ENCODE results near the gene OSM. TPM values are rescaled to one million over a fixed set of nuclear protein-coding genes. Genes with fewer than 3 reads are reported as not detected.
"Not testable (repeated sequence)": the region's sequence is repeated elsewhere in the genome, so short reads cannot be mapped to it uniquely, and the experiment has no call there.

The OSM gene
- total RNA-seq, 6 donors from 2014 or later, result 0.98 to 11.7 (median 5.1) TPM

DNA sequence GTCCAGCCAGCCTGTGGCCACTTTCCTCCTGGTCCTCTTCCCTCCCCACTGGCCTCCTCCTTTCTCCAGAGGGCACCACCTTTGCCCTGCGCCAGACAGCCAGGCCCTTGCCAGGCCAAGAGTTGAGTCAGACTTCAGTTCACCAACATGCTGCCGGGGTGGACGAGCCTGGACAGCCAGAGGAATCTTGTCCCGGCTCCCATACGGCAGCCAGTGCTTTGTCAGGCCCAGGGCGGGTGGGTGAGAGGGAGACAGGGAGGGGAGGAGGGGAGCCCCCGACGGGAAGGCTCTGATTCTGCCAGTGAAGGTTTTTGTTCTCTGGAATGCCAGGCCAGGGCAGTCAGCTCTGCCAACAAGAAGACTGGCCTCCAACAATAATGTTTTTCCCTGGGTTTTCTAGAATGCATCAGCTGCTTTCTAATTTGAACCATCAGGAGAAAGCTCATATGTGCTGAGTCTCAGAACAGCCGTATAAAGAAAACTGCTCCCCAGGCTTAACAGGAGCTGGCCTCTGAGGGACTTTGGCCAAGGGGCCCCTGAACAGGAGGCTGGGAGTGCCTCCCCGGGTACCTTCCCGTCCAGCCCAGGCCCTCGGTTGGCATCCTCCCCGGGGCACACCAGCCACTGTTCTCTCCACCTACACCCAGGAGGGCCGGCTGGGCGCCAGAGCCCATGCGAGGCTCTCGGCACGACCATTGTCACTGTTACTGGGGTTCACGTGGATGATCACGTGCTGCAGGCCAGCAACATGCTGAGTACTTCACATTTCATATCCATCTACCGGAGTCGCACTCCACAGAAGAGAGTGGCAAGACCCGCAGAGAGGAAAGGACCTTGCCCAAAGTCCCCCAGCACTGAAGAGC lies 48.7 kb downstream of the OSM start:
- H3K27ac ChIP-seq, result no peak overlapping the region
- peaks cover 5 to 8% (median 7%) of the 10 kb centered on the region in 4 donors for H3K4me1 ChIP-seq
- ATAC-seq (ENCODE audit: low FRiP score in 2 of 2), result no peak
- WGBS, 2 donors, result 85 to 92% methylated on average over 10 to 21 of the region's 23 CpGs
- H3K9me3 ChIP-seq, result no peaks in the 10 kb centered on the region
- H3K4me3 ChIP-seq, result no peak overlapping the region
- no peak for TF ChIP-seq EP300 (IDR thresholded peaks at IDR 0.05)
- TF ChIP-seq, protein P1, sequence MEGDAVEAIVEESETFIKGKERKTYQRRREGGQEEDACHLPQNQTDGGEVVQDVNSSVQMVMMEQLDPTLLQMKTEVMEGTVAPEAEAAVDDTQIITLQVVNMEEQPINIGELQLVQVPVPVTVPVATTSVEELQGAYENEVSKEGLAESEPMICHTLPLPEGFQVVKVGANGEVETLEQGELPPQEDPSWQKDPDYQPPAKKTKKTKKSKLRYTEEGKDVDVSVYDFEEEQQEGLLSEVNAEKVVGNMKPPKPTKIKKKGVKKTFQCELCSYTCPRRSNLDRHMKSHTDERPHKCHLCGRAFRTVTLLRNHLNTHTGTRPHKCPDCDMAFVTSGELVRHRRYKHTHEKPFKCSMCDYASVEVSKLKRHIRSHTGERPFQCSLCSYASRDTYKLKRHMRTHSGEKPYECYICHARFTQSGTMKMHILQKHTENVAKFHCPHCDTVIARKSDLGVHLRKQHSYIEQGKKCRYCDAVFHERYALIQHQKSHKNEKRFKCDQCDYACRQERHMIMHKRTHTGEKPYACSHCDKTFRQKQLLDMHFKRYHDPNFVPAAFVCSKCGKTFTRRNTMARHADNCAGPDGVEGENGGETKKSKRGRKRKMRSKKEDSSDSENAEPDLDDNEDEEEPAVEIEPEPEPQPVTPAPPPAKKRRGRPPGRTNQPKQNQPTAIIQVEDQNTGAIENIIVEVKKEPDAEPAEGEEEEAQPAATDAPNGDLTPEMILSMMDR (IDR thresholded peaks at IDR 0.05), result no peak
- TF ChIP-seq POLR2AphosphoS5 (IDR thresholded peaks at IDR 0.05), result no peak
- TF ChIP-seq POLR2A (IDR thresholded peaks at IDR 0.05), result no peak
- no peaks in the 10 kb centered on the region for H3K27me3 ChIP-seq
- H3K36me3 ChIP-seq, result no peaks in the 10 kb centered on the region
- peak in 1 of 2 donors; percentile 75 for DNase-seq

DNA sequence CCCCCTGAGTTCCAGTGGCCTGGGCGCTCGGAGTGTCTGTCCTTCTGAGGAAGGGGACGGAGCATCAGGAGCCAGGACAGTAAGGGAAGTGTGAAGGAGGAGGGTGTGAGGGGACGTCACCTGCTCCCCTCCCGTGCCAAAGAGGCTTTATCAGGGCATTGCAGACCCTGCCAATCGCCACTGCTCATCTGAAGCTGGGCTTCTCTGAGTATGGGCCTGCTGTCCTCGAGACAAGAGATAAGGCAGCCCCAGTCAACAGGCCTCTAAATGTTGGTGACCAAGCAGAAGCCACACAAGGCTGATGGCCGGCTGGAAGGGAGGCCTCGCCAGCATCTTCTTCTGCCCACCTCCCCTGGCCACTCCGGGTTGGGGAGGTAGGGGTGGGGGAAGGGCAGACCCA lies 49.9 kb downstream of the OSM start:
- Histone ChIP-seq H3K27me3 (no peaks in the 10 kb centered on the region), H3K4me1 (peaks cover 14 to 19% (median 17%) of the 10 kb centered on the region in 4 donors), H3K4me3 (no peak overlapping the region), H3K36me3 (no peaks in the 10 kb centered on the region), H3K27ac (no peak overlapping the region), H3K9me3 (no peaks in the 10 kb centered on the region)
- ATAC-seq (ENCODE audit: low FRiP score in 2 of 2), result no peak
- 81 to 85% methylated on average over 9 to 10 of the region's 10 CpGs for WGBS, 2 donors
- no peak for DNase-seq
- TF ChIP-seq POLR2AphosphoS5 (IDR thresholded peaks at IDR 0.05), result no peak
- TF ChIP-seq POLR2A (IDR thresholded peaks at IDR 0.05), result no peak
- no peak for TF ChIP-seq EP300 (IDR thresholded peaks at IDR 0.05)
- TF ChIP-seq, protein P1 (IDR thresholded peaks at IDR 0.05), result no peak

DNA sequence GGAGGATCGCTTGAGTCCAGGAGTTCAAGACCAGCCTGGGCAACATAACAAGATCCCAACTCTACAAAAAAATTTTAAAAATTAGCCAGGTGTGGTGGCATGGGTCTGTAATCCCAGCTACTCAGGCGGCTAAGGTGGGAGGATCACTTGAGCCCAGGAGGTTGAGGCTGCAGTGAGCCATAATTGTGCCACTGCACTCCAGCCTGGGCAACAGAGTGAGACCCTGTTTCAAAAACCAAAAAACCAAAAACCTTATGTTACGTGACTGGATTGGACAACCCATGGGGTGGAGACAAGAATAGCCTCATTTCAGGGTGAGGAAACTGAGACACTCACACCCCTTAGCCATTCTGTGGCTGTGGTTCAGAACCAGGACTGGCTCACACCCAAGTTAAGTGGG lies 50.4 kb downstream of the OSM start:
- H3K27me3 ChIP-seq; H3K9me3 ChIP-seq; H3K27ac ChIP-seq; DNase-seq; H3K36me3 ChIP-seq; H3K4me3 ChIP-seq; ATAC-seq (ENCODE audit: low FRiP score in 2 of 2): not testable (repeated sequence)
- peaks cover 14 to 19% (median 17%) of the 10 kb centered on the region in 4 donors for H3K4me1 ChIP-seq
- 89 to 100% methylated on average over 3 of the region's 3 CpGs for WGBS, 2 donors

DNA sequence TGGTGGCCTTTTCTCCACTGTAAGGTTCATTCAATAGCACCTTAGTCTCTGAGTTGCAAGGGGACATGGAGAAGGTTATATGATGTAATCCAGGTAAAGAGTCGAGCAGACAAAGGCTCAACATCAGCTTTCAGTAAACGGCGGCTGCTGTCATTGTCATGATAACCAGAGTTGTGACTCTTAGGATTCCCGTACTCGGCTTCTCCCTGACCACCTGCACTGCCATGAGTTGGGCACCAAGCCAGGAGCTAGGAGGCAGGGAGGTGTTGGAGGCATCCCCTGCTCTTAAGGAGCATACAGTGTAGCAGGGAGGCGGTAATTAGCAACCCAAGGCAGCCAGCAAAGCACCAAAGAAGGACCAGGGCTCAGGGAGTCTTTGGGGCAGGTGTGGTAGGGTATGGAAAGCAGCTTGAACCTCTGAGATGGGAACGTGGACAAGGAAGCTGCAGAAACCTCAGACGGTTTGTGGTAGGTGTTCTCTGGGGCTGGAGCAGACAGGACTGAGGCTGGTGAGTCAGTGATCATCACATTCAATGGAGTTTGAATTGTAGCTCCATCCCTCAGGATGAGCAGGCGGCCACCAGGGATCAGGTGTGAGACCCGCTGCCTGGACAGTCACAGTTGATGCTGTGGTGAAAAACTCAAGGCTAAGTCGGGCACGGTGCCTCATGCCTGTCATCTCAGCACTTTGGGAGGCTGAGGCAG lies 51.8 kb downstream of the OSM start:
- no peak overlapping the region for H3K27ac ChIP-seq
- no peaks in the 10 kb centered on the region for H3K36me3 ChIP-seq
- H3K4me3 ChIP-seq, result no peak overlapping the region
- TF ChIP-seq, protein P1 (IDR thresholded peaks at IDR 0.05), result no peak
- H3K4me1 ChIP-seq, result peaks cover 14 to 19% (median 17%) of the 10 kb centered on the region in 4 donors
- no peaks in the 10 kb centered on the region for H3K9me3 ChIP-seq
- ATAC-seq (ENCODE audit: low FRiP score in 2 of 2) (no peak), DNase-seq (no peak)
- H3K27me3 ChIP-seq, result no peaks in the 10 kb centered on the region
- 75 to 76% methylated on average over 10 to 12 of the region's 12 CpGs for WGBS, 2 donors

DNA sequence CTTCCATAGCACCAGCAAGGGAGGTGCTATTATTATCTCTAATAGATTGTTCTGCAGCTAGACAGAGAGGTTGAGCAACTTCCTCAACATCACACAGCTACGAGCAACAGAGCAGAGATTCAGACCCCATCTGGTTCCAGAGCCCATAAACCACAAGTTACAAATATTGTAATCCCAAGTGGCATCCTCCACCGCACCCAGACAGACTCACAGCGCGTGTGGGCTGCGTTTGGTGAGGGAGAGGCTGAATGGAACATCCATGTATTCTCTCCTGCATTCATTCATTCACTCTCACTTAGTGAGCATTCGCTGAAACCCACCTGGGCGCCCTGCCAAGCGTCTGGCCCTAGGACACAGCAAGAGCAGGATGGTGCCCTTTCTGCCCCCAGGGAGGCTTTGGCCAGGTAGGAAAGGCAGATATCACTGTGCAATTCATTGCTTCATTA lies 53.6 kb downstream of the OSM start:
- H3K4me1 ChIP-seq, result peaks cover 17 to 26% (median 22%) of the 10 kb centered on the region in 4 donors
- H3K27me3 ChIP-seq, result no peaks in the 10 kb centered on the region
- H3K9me3 ChIP-seq, result no peaks in the 10 kb centered on the region
- no peaks in the 10 kb centered on the region for H3K36me3 ChIP-seq
- H3K27ac ChIP-seq, result peak overlapping the region; percentile 30 to 90 (median 73)
- H3K4me3 ChIP-seq, result no peak overlapping the region
- WGBS, 2 donors, result 33 to 54% methylated on average over 4 to 8 of the region's 8 CpGs
- TF ChIP-seq, protein P1 (IDR thresholded peaks at IDR 0.05), result no peak
- TF ChIP-seq POLR2AphosphoS5 (IDR thresholded peaks at IDR 0.05) (no peak), EP300 (IDR thresholded peaks at IDR 0.05) (no peak), POLR2A (IDR thresholded peaks at IDR 0.05) (no peak)
- DNase-seq, result peak; percentile 42 to 50
- ATAC-seq (ENCODE audit: low FRiP score in 2 of 2), result peak; percentile 25 to 71
